Panc1 (cell line): ENCODE data around the gene OR5B21. TPM values are rescaled to one million over a fixed set of nuclear protein-coding genes. Genes with fewer than 3 reads are reported as not detected.

Source experiments
- ATAC-seq: fragments of 200-7000 bp; cut with Tn5 transposase; 2 replicates; pipeline ENCODE4 v1.9.1; 2020; ENCODE audit warnings: mild to moderate bottlenecking, moderate library complexity
- BruUV-seq: library from RNA; stranded (reverse); fragments of 400-500 nt; replicated peaks from 2 replicates; lab custom pipeline; 2021; lab: Mats Ljungman, UMichigan
- CTCF ChIA-PET: fragments of 300-600 bp; sonication (Branson Sonifier 250); formaldehyde crosslinking; loops from one replicate; lab custom pipeline; 2022; ENCODE audit warnings: antibody characterized with exemption; lab: Charles Lee
- POLR2A ChIA-PET: fragments of 300-600 bp; sonication (Branson Sonifier 250); formaldehyde crosslinking; loops from one replicate; lab custom pipeline; 2022; ENCODE audit warnings: antibody characterized with exemption; lab: Charles Lee
- DNase-seq: peaks from one replicate; pipeline ENCODE4 v3.0.0-alpha.2; 2010; ENCODE audit warnings: low read depth, low spot score
- H3K27ac ChIP-seq: 2 replicates; pipeline ENCODE4 v1.5.1; 2011; ENCODE audit warnings: mild to moderate bottlenecking, low read length, inconsistent platforms
- H3K27me3 ChIP-seq: fragments of 200-500 bp; sonication (Bioruptor generic); 2 replicates; pipeline ENCODE4 v1.6.0; 2014; ENCODE audit warnings: low read length, inconsistent platforms; ENCODE audit not compliant: control insufficient read depth, insufficient read depth
- H3K36me3 ChIP-seq: fragments of 200-500 bp; sonication (Bioruptor generic); 2 replicates; pipeline ENCODE4 v1.5.1; 2014; ENCODE audit warnings: inconsistent platforms, mild to moderate bottlenecking, low read length, moderate library complexity; ENCODE audit not compliant: control insufficient read depth, insufficient read depth
- H3K4me1 ChIP-seq: 2 replicates; pipeline ENCODE4 v1.5.1; 2011; ENCODE audit warnings: inconsistent platforms, mild to moderate bottlenecking, low read length, moderate library complexity; ENCODE audit not compliant: control insufficient read depth, insufficient read depth
- H3K4me3 ChIP-seq, 2 experiments: 2 replicates each; pipeline ENCODE4 v1.5.1; 2011 to 2012; ENCODE audit warnings: low read depth in 2 of 2, low read length in 2 of 2, mild to moderate bottlenecking in 2 of 2, inconsistent platforms in 1 of 2, moderate library complexity in 1 of 2
- H3K9me3 ChIP-seq: fragments of 200-500 bp; sonication (Bioruptor generic); 2 replicates; pipeline ENCODE4 v1.5.1; 2014; ENCODE audit warnings: low read depth, mild to moderate bottlenecking, inconsistent platforms, low read length, moderate library complexity; ENCODE audit not compliant: control insufficient read depth, insufficient read depth
- POLR2AphosphoS5 ChIP-seq: IDR thresholded peaks from 2 replicates; pipeline ENCODE4 v1.6.1; 2012; ENCODE audit warnings: mild to moderate bottlenecking, low read depth, low read length, moderate library complexity
- REST ChIP-seq, 2 experiments: IDR thresholded peaks; 2 replicates each; pipeline ENCODE4 v1.6.1; 2011 to 2012; ENCODE audit warnings: low read depth in 2 of 2, control low read depth in 1 of 2, low read length in 1 of 2, mild to moderate bottlenecking in 1 of 2, moderate library complexity in 1 of 2; ENCODE audit not compliant: insufficient read depth in 1 of 2
- SIN3A ChIP-seq: IDR thresholded peaks from 2 replicates; pipeline ENCODE4 v1.6.1; 2012; ENCODE audit warnings: low read depth, mild to moderate bottlenecking, low read length, moderate library complexity, borderline replicate concordance; ENCODE audit not compliant: insufficient read depth
- TCF7L2 ChIP-seq: IDR thresholded peaks from 2 replicates; pipeline ENCODE4 v1.6.1; 2011; ENCODE audit warnings: mild to moderate bottlenecking, low read depth, low read length, inconsistent platforms
- in situ Hi-C: cut with HindIII; loops from 2 replicates; pipeline ENCODE4 v1.10.0; 2016; ENCODE audit warnings: low sequenced_read_pairs, low pct_unique_long_range_greater_than_20kb
- intact Hi-C: fragments of 100-400 bp; cut with micrococcal nuclease; formaldehyde crosslinking; loops from one replicate; pipeline ENCODE4 v1.10.0; 2022; ENCODE audit not compliant: unreplicated experiment
- total RNA-seq: library from RNA; stranded (reverse); gene quantifications from one replicate; pipeline ENCODE4 v1.2.1, GENCODE V29; 2021; ENCODE audit not compliant: unreplicated experiment
- TF ChIP-seq, protein P1 (sequence below): fragments of 450-650 bp; IDR thresholded peaks from 2 replicates; pipeline ENCODE4 v1.5.1; 2017; ENCODE audit warnings: mild to moderate bottlenecking

The OR5B21 gene
- total RNA-seq, 1 experiment from 2014 or later, result not detected

- no peaks in the 10 kb centered on the region for H3K27me3 ChIP-seq
- no peak for ATAC-seq
- POLR2A ChIA-PET, result no interaction called here
- DNase-seq, result no peak
- H3K4me3 ChIP-seq, result no peak overlapping the region
- H3K9me3 ChIP-seq, result no peaks in the 10 kb centered on the region
- no TSS peak for BruUV-seq
- H3K36me3 ChIP-seq, result no peaks in the 10 kb centered on the region
- CTCF ChIA-PET, result no interaction called here
- intact Hi-C loops (no loop called here), in situ Hi-C loops (no loop called here)
- H3K27ac ChIP-seq, result no peak overlapping the region
- H3K4me1 ChIP-seq, result no peaks in the 10 kb centered on the region
- TF ChIP-seq, protein P1, sequence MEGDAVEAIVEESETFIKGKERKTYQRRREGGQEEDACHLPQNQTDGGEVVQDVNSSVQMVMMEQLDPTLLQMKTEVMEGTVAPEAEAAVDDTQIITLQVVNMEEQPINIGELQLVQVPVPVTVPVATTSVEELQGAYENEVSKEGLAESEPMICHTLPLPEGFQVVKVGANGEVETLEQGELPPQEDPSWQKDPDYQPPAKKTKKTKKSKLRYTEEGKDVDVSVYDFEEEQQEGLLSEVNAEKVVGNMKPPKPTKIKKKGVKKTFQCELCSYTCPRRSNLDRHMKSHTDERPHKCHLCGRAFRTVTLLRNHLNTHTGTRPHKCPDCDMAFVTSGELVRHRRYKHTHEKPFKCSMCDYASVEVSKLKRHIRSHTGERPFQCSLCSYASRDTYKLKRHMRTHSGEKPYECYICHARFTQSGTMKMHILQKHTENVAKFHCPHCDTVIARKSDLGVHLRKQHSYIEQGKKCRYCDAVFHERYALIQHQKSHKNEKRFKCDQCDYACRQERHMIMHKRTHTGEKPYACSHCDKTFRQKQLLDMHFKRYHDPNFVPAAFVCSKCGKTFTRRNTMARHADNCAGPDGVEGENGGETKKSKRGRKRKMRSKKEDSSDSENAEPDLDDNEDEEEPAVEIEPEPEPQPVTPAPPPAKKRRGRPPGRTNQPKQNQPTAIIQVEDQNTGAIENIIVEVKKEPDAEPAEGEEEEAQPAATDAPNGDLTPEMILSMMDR, result no peak
- TF ChIP-seq REST (IDR thresholded peaks at IDR 0.05; ENCODE audit: insufficient read depth in 1 of 2, low read depth in 2 of 2, low read length in 1 of 2) (no peak), SIN3A (no peak), TCF7L2 (no peak), POLR2AphosphoS5 (no peak)
Measured at GRCh38 chr11:58465690-58466089, 42.2 kb downstream of the OR5B21 start.

Other genes starting within 250 kb of the OR5B21 start
- not detected for gene OR10W1, start 239.8 kb downstream of the OR5B21 start, total RNA-seq
- not detected for gene OR5B17, start 149.0 kb downstream of the OR5B21 start, total RNA-seq
- not detected for gene OR5B3, start 101.2 kb downstream of the OR5B21 start, total RNA-seq
- gene OR5B2, start 80.0 kb downstream of the OR5B21 start, total RNA-seq, result not detected
- gene OR5B12, start 65.9 kb downstream of the OR5B21 start, total RNA-seq, result not detected
- 3.0 TPM for gene LPXN, start 67.8 kb upstream of the OR5B21 start, total RNA-seq
- 80.4 TPM for gene ZFP91, start 71.0 kb upstream of the OR5B21 start, total RNA-seq
- 3.0 TPM for gene CNTF, start 114.6 kb upstream of the OR5B21 start, total RNA-seq
- gene GLYAT, start 223.8 kb upstream of the OR5B21 start, total RNA-seq, result not detected